NAMALWA (cell line): ENCODE measurements around the gene GTF2F1.
"Not testable (repeated sequence)": the region's sequence is repeated elsewhere in the genome, so short reads cannot be mapped to it uniquely, and the experiment has no call there.

ENCODE experiments used
- DNase-seq: peaks from one replicate; pipeline ENCODE4 v3.0.0-alpha.2; 2015; ENCODE audit warnings: low spot score

GTF2F1 gene

GRCh38 chr19:6417713-6418561 is 25.0 kb upstream of the GTF2F1 start:
- DNase-seq, result no peak

- no peak for DNase-seq
Measured at GRCh38 chr19:6416658-6417405, 23.9 kb upstream of the GTF2F1 start.

GRCh38 chr19:6415591-6416190 is 22.7 kb upstream of the GTF2F1 start:
- DNase-seq, result no peak

GRCh38 chr19:6414793-6415590 is 22.0 kb upstream of the GTF2F1 start:
- DNase-seq, result no peak

GRCh38 chr19:6413721-6414643 is 21.0 kb upstream of the GTF2F1 start:
- DNase-seq, result no peak

- DNase-seq, result no peak
Measured at GRCh38 chr19:6413291-6413690, 20.3 kb upstream of the GTF2F1 start.

GRCh38 chr19:6412447-6413091 is 19.6 kb upstream of the GTF2F1 start:
- peak; percentile 64 for DNase-seq

GRCh38 chr19:6412061-6412446 is 19.1 kb upstream of the GTF2F1 start:
- no peak for DNase-seq

GRCh38 chr19:6409346-6409745 is 16.4 kb upstream of the GTF2F1 start:
- DNase-seq, result no peak

- DNase-seq, result no peak
Measured at GRCh38 chr19:6406401-6406800, 13.4 kb upstream of the GTF2F1 start.

GRCh38 chr19:6402837-6403608 is 10.1 kb upstream of the GTF2F1 start:
- DNase-seq, result no peak

GRCh38 chr19:6402058-6402457 is 9.1 kb upstream of the GTF2F1 start:
- no peak for DNase-seq

- DNase-seq, result not testable (repeated sequence)
Measured at GRCh38 chr19:6400062-6400944, 7.3 kb upstream of the GTF2F1 start.

GRCh38 chr19:6396305-6396704 is 3.3 kb upstream of the GTF2F1 start:
- no peak for DNase-seq

GRCh38 chr19:6394831-6395230 is 1.9 kb upstream of the GTF2F1 start:
- DNase-seq, result no peak

GRCh38 chr19:6393983-6394412 is 1.0 kb upstream of the GTF2F1 start:
- peak; percentile 87 for DNase-seq

GRCh38 chr19:6392221-6393073 is 517 bp downstream of the GTF2F1 start:
- no peak for DNase-seq

GRCh38 chr19:6387372-6387771 is 5.6 kb downstream of the GTF2F1 start:
- DNase-seq, result no peak
